Right lobe of liver (tissue), 6 donors: ENCODE results near the gene MEF2C. TPM values are rescaled to one million over a fixed set of nuclear protein-coding genes. Genes with fewer than 3 reads are reported as not detected.

Experiments
- ATAC-seq, 4 donors: fragments of 200-7000 bp; cut with Tn5 transposase; one replicate each; pipeline ENCODE4 v1.9.1; 2020; ENCODE audit warnings: mild to moderate bottlenecking in 4 of 4, moderate library complexity in 4 of 4
- DNase-seq, 3 donors: peaks; one replicate each; pipeline ENCODE4 v3.0.0-alpha.2; 2020
- H3K27ac ChIP-seq, 3 donors: fragments of 200-600 bp; one replicate each; pipeline ENCODE4 v1.8.0; 2022
- H3K27me3 ChIP-seq, 2 donors: fragments of 200-600 bp; one replicate each; pipeline ENCODE4 v1.8.0; 2022
- H3K36me3 ChIP-seq, 4 donors: fragments of 200-600 bp; sonication (generic) in 1 of 4; one replicate each; pipeline versions ENCODE4 v1.5.1 to v1.8.0; 2017 to 2022; ENCODE audit warnings: control low read depth in 1 of 4
- H3K4me1 ChIP-seq, 4 donors: fragments of 200-600 bp; sonication (generic) in 1 of 4; one replicate each; pipeline versions ENCODE4 v1.5.1 to v1.8.0; 2017 to 2022; ENCODE audit warnings: control low read depth in 1 of 4
- H3K4me3 ChIP-seq, 3 donors: fragments of 200-600 bp; one replicate each; pipeline ENCODE4 v1.8.0; 2022
- H3K9me3 ChIP-seq, 4 donors: fragments of 200-600 bp; sonication (generic) in 1 of 4; one replicate each; pipeline versions ENCODE4 v1.5.1 to v1.8.0; 2017 to 2022; ENCODE audit warnings: control low read depth in 1 of 4
- CTCF ChIP-seq, 4 donors: fragments of 200-600 bp in 3 of 4; fragments of 450-650 bp in 1 of 4; IDR thresholded peaks; one replicate each; pipeline versions ENCODE4 v1.5.1 to v1.8.0; 2016 to 2022; ENCODE audit warnings: antibody characterized with exemption in 4 of 4, mild to moderate bottlenecking in 2 of 4
- POLR2A ChIP-seq: fragments of 450-650 bp; IDR thresholded peaks from one replicate; pipeline ENCODE4 v1.6.1; 2017; ENCODE audit warnings: antibody characterized with exemption, mild to moderate bottlenecking
- WGBS: methylation state at CpG from one replicate; pipeline ENCODE4 v1.1.6; 2018; ENCODE audit warnings: low coverage, low lambda C conversion rate; ENCODE audit not compliant: insufficient coverage; ENCODE audit errors: missing lambda C conversion rate; 5-methylcytosine and 5-hydroxymethylcytosine counted together
- intact Hi-C, 2 donors: fragments of 100-400 bp; cut with DNase I; formaldehyde crosslinking; loops; one replicate each; pipeline versions ENCODE4 v1.11.2 to v1.14.1; 2022
- total RNA-seq, 6 experiments: library from RNA; depleted of rRNA in 2 of 6; stranded (reverse); fragments of >200 nt in 2 of 6; fragmentation: NEBNext Ultra II Directional in 3 of 6; extraction: Animal tissue kit (Norgen Biotek cat#: 25700) in 3 of 6; gene quantifications; one replicate each; pipeline versions ENCODE4 v1.1.0 to v1.2.4, GENCODE V29; 2016 to 2023
- donor health status: DM: no; HTN: yes; CAD: no.
- donor health status: DM: no; HTN: no; CAD: no.
- donor health status: DM: no; HTN: no; CAD: no.
- donor health status: DM: no; HTN: yes; CAD: no.
- donor health status: DM: no; HTN: yes; CAD: no.

MEF2C gene
- total RNA-seq, 6 experiments from 2014 or later: 4.4 to 19.4 (median 6.4) TPM

GRCh38 chr5:88792144-88792840 is 90.7 kb downstream of the MEF2C start:
- H3K4me3 ChIP-seq: no peak overlapping the region
- TF ChIP-seq POLR2A (no peak), CTCF (IDR thresholded peaks at IDR 0.05) (no peak)
- H3K36me3 ChIP-seq: no peaks in the 10 kb centered on the region
- DNase-seq (no peak), ATAC-seq (no peak)
- no peak overlapping the region for H3K27ac ChIP-seq
- 27% methylated on average over 2 of the region's 2 CpGs for WGBS
- no peaks in the 10 kb centered on the region for H3K27me3 ChIP-seq
- H3K9me3 ChIP-seq: no peaks in the 10 kb centered on the region
- no peaks in the 10 kb centered on the region for H3K4me1 ChIP-seq
- intact Hi-C loops: no loop called here

- TF ChIP-seq CTCF (IDR thresholded peaks at IDR 0.05) (no peak), POLR2A (no peak)
- no peaks in the 10 kb centered on the region for H3K9me3 ChIP-seq
- no peaks in the 10 kb centered on the region for H3K36me3 ChIP-seq
- 69% methylated on average over 3 of the region's 3 CpGs for WGBS
- H3K27ac ChIP-seq: no peak overlapping the region
- H3K27me3 ChIP-seq: no peaks in the 10 kb centered on the region
- H3K4me1 ChIP-seq: no peaks in the 10 kb centered on the region
- intact Hi-C loops: no loop called here
- no peak for ATAC-seq
- no peak overlapping the region for H3K4me3 ChIP-seq
- no peak for DNase-seq
These were observed 95.1 kb downstream of the MEF2C start for GRCh38 chr5:88787856-88788255.

- no peak for ATAC-seq
- Histone ChIP-seq H3K36me3 (no peaks in the 10 kb centered on the region), H3K9me3 (no peaks in the 10 kb centered on the region), H3K4me1 (no peaks in the 10 kb centered on the region), H3K27ac (peak overlapping the region in 1 of 3 donors; percentile 2), H3K4me3 (no peak overlapping the region), H3K27me3 (no peaks in the 10 kb centered on the region)
- WGBS: 67% methylated on average over 2 of the region's 2 CpGs
- TF ChIP-seq POLR2A (no peak), CTCF (IDR thresholded peaks at IDR 0.05) (no peak)
- no peak for DNase-seq
- intact Hi-C loops: no loop called here
These were observed 96.2 kb downstream of the MEF2C start for GRCh38 chr5:88786789-88787188.

GRCh38 chr5:88785746-88786565 is 97.0 kb downstream of the MEF2C start:
- DNase-seq (no peak), ATAC-seq (peak; percentile 60 to 77 (median 70))
- no peaks in the 10 kb centered on the region for H3K4me1 ChIP-seq
- TF ChIP-seq CTCF (IDR thresholded peaks at IDR 0.05) (no peak), POLR2A (no peak)
- H3K9me3 ChIP-seq: no peaks in the 10 kb centered on the region
- H3K36me3 ChIP-seq: no peaks in the 10 kb centered on the region
- peak overlapping the region; percentile 9 to 39 (median 24) for H3K27ac ChIP-seq
- intact Hi-C loops: no loop called here
- H3K4me3 ChIP-seq: no peak overlapping the region
- 21% methylated on average over 7 of the region's 7 CpGs for WGBS
- no peaks in the 10 kb centered on the region for H3K27me3 ChIP-seq
